LNCaP clone FGC (cell line): ENCODE results near the gene CD79B.

Source experiments
- DNase-seq: peaks from one replicate; pipeline ENCODE4 v3.0.0-alpha.2; 2011; ENCODE audit warnings: low read depth
- H3K4me3 ChIP-seq: 2 replicates; pipeline ENCODE4 v1.5.1; 2011; ENCODE audit warnings: mild to moderate bottlenecking, low read depth, low read length, control low read depth
- CTCF ChIP-seq: IDR thresholded peaks from 2 replicates; pipeline ENCODE4 v1.5.1; 2012; ENCODE audit warnings: mild to moderate bottlenecking; ENCODE audit not compliant: control insufficient read depth, insufficient read depth; ENCODE audit errors: extremely low read depth

The CD79B gene

GRCh38 chr17:63961355-63962212 is 29.5 kb upstream of the CD79B start:
- TF ChIP-seq CTCF: no peak

GRCh38 chr17:63960430-63960829 is 28.3 kb upstream of the CD79B start:
- no peak for DNase-seq
- no peak overlapping the region for H3K4me3 ChIP-seq
- no peak for TF ChIP-seq CTCF

More at GRCh38 chr17:63961355-63962212, 29.5 kb upstream of the CD79B start:
- DNase-seq: peak; percentile 6
- H3K4me3 ChIP-seq: no peak overlapping the region

DNA sequence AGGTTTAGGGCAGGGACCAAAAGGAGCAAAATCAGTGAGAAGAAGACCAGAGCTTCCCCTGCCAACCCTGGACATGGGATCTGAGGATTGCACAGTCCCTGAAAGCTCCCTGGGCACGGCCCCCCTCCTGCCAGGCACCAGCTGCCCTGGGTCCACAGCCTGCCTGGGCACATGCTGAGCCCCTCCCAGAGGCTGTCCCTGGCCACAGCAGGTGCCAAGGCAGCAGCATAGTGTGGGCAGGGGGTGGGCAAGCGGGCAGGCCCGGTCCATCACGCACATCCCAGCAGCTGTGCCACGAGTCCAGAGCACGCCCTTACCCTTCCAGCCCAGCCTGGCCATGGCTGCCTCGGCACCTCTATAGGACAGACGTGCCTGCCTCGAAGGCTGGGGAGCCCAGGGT is 27.9 kb upstream of the CD79B start:
- no peak overlapping the region for H3K4me3 ChIP-seq
- no peak for TF ChIP-seq CTCF
- DNase-seq: no peak

DNA sequence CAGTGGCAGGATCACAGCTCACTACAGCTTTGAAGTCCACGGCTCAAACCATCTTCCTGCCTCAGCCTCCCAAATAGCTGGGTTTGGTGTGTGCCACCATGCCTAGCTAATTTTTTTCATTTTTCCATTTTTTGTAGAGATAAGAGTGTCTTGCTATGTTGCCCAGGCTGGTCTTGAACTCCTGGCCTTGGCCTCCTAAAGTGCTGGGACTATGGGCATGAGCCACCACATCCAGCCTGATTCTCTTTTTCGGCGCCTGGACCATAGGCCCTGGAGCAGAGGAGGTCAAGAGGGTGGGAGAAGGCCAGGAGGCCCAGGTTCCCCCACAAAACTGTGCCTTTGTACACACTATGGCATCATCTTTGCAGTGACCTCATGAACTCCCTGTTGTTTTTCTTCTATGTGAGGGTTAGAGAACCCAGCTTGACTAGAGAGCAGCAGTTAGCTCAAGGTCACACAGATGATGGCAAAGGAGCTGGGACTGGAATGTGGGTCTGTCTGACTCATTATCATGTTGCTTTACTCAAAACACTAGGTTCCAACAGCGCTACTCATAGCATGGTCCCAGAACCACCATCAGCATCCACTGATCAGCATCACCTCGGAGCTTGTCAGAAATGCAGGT is 24.3 kb upstream of the CD79B start:
- TF ChIP-seq CTCF: no peak
- no peak overlapping the region for H3K4me3 ChIP-seq
- no peak for DNase-seq

DNA sequence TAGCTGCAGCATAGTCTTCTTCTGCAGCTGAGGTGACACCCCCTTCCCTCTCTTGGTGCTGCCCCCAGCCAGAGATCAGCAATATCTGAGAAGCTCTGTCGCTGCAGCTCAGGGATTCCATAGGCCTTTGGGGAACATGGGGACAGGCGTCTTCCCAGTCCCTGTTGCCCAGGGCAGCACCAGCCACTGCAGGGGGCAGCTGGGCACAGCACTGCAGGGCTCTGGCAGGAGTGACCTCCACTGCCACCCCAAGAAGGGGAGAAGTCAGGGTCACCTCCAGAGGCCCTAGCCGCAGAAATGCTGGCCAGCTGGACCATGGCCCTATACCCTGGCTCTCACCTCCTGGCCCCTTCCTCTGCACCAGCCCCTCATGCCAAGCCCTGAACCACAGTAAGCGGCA is 23.7 kb upstream of the CD79B start:
- H3K4me3 ChIP-seq: no peak overlapping the region
- no peak for DNase-seq
- no peak for TF ChIP-seq CTCF

DNA sequence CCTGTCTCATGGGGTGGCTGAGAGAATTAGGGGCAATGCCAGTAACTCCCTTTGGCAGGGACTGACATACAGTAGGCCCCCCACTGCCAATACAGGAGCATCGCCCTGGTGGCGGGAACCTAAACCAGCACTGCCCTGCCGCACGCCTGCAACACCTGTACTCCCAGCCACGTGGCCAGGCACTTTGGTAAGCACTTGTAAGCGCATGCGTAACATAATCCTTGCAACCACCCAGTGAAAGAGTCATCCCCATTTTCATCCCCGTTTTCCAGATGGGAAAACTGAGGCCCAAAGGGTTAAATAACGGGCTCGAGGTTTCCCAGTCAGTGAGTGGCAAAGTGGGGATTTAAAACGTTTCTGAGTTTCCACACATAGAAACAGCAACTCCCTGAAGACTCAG is 23.1 kb upstream of the CD79B start:
- no peak for TF ChIP-seq CTCF
- no peak for DNase-seq
- no peak overlapping the region for H3K4me3 ChIP-seq
